Tibial nerve (tissue), 3 donors: ENCODE results near the gene RIN2.

Experiments
- POLR2A ChIP-seq, 2 donors: fragments of 450-650 bp; IDR thresholded peaks; one replicate each; pipeline ENCODE4 v1.6.1; 2017; ENCODE audit warnings: antibody characterized with exemption in 2 of 2, mild to moderate bottlenecking in 2 of 2, moderate library complexity in 2 of 2
- TF ChIP-seq, protein P1 (sequence below), 5 experiments: fragments of 200-600 bp in 3 of 5; fragments of 450-650 bp in 2 of 5; sonication (generic) in 3 of 5; IDR thresholded peaks; one replicate each; pipeline ENCODE4 v1.5.1; 2016 to 2019; ENCODE audit warnings: antibody characterized with exemption in 5 of 5, mild to moderate bottlenecking in 3 of 5, moderate library complexity in 2 of 5

GRCh38 chr20:19725814-19726525, 32.1 kb upstream of the RIN2 start:
- TF ChIP-seq, protein P1, sequence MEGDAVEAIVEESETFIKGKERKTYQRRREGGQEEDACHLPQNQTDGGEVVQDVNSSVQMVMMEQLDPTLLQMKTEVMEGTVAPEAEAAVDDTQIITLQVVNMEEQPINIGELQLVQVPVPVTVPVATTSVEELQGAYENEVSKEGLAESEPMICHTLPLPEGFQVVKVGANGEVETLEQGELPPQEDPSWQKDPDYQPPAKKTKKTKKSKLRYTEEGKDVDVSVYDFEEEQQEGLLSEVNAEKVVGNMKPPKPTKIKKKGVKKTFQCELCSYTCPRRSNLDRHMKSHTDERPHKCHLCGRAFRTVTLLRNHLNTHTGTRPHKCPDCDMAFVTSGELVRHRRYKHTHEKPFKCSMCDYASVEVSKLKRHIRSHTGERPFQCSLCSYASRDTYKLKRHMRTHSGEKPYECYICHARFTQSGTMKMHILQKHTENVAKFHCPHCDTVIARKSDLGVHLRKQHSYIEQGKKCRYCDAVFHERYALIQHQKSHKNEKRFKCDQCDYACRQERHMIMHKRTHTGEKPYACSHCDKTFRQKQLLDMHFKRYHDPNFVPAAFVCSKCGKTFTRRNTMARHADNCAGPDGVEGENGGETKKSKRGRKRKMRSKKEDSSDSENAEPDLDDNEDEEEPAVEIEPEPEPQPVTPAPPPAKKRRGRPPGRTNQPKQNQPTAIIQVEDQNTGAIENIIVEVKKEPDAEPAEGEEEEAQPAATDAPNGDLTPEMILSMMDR (IDR thresholded peaks at IDR 0.05): no peak
- TF ChIP-seq POLR2A (IDR thresholded peaks at IDR 0.05): no peak
